HEK293T (cell line): Measurements from ENCODE around the gene SLC25A27.

Experiments used
- ELF4 ChIP-seq: fragments of 450-650 bp; IDR thresholded peaks from 2 replicates; pipeline ENCODE4 v1.6.1; 2017; ENCODE audit warnings: antibody characterized with exemption
- FOXK2 ChIP-seq: fragments of 450-650 bp; IDR thresholded peaks from 2 replicates; pipeline ENCODE4 v1.6.1; 2016; ENCODE audit warnings: mild to moderate bottlenecking
- FOXM1 ChIP-seq: fragments of 450-650 bp; IDR thresholded peaks from 2 replicates; pipeline ENCODE4 v1.6.1; 2017; ENCODE audit warnings: mild to moderate bottlenecking, borderline replicate concordance
- SP1 ChIP-seq: fragments of 450-650 bp; IDR thresholded peaks from 2 replicates; pipeline ENCODE4 v1.6.1; 2017
- ZNF384 ChIP-seq: fragments of 450-650 bp; IDR thresholded peaks from 2 replicates; pipeline ENCODE4 v1.6.1; 2016

DNA sequence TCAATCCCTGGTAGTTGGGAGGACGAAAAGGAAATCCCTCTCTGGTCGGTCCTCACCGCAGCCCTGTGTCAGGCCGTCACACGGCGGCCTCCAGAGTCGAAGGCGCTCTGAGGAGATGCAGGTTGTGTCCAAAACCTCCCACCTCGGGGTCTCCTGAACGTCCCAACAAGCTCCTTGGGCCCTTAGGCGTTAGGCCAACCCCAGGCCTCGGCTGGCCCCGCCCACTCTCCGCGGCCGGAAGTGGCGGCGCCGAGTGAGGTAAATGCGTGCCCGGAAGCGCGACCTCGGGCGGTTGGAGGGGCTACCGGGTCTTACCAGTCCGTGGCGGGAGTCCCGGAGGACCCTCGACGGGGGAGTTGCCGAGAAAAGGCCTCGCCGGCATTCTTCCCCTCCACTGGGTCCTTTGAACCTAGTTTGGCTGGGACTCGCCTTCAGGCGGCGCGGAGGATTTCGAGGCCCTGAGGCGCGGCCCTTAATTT, 34.9 kb downstream of the SLC25A27 start, which contains the start of gene TDRD6:
- TF ChIP-seq FOXK2, result no peak
- no peak for TF ChIP-seq FOXM1
- no peak for TF ChIP-seq ZNF384
- no peak for TF ChIP-seq ELF4
- TF ChIP-seq SP1, result no peak
